ENCODE data around the gene TBL1XR1. TPM values are rescaled to one million over a fixed set of nuclear protein-coding genes. Genes with fewer than 3 reads are reported as not detected.

TBL1XR1 gene
- total and polyA plus RNA-seq, 2 of the 8 experiments (the other 6 are each of a cell fraction or from before 2014, with no cell fraction given): 28.1 to 147 TPM

- no peak for TF ChIP-seq NANOG (IDR thresholded peaks at IDR 0.05; ENCODE audit: insufficient read depth, low read depth, low read length, poor library complexity, severe bottlenecking)
Observed at GRCh38 chr3:177119829-177120228, 77.5 kb downstream of the TBL1XR1 start (continued).

All from H1 (cell line).